Peyer's patch (tissue), 4 donors: ENCODE data around the gene MEGF10. TPM values are rescaled to one million over a fixed set of nuclear protein-coding genes. Genes with fewer than 3 reads are reported as not detected.

ENCODE experiments used
- DNase-seq, 3 donors: peaks; one replicate each; pipeline ENCODE4 v3.0.0-alpha.2; 2017 to 2019
- H3K27ac ChIP-seq, 4 donors: fragments of 200-600 bp; sonication (generic); one replicate each; pipeline ENCODE4 v1.5.1; 2016 to 2019
- H3K27me3 ChIP-seq, 2 donors: fragments of 200-600 bp; sonication (generic); one replicate each; pipeline ENCODE4 v1.5.1; 2019
- H3K36me3 ChIP-seq, 3 donors: fragments of 200-600 bp; sonication (generic); one replicate each; pipeline ENCODE4 v1.5.1; 2016 to 2019
- H3K4me1 ChIP-seq, 4 donors: fragments of 200-600 bp; sonication (generic); one replicate each; pipeline ENCODE4 v1.5.1; 2016 to 2019
- H3K4me3 ChIP-seq, 4 donors: fragments of 200-600 bp; sonication (generic); 1 replicate in 3 of 4; 2 replicates in 1 of 4; pipeline ENCODE4 v1.5.1; 2016 to 2019; ENCODE audit warnings: mild to moderate bottlenecking in 1 of 4
- H3K9me3 ChIP-seq, 4 donors: fragments of 200-600 bp; sonication (generic); one replicate each; pipeline ENCODE4 v1.5.1; 2016 to 2019; ENCODE audit warnings: mild to moderate bottlenecking in 1 of 4
- POLR2A ChIP-seq, 2 donors: fragments of 450-650 bp; IDR thresholded peaks; one replicate each; pipeline ENCODE4 v1.5.1; 2017; ENCODE audit warnings: antibody characterized with exemption in 2 of 2, mild to moderate bottlenecking in 2 of 2, moderate library complexity in 2 of 2
- total RNA-seq, 4 donors: library from RNA; depleted of rRNA; stranded (reverse); fragments of >200 nt; gene quantifications; one replicate each; pipeline ENCODE4 v1.1.0, GENCODE V29; 2016
- TF ChIP-seq, protein P1 (sequence below), 6 experiments: fragments of 450-650 bp in 4 of 6; fragments of 200-600 bp in 2 of 6; sonication (generic) in 1 of 6; IDR thresholded peaks; one replicate each; pipeline ENCODE4 v1.5.1; 2017 to 2019; ENCODE audit warnings: antibody characterized with exemption in 6 of 6, mild to moderate bottlenecking in 3 of 6, moderate library complexity in 1 of 6

MEGF10 gene
- total RNA-seq, 4 donors from 2014 or later, result 0.13 to 2.5 (median 0.19) TPM; not detected in 1

DNA sequence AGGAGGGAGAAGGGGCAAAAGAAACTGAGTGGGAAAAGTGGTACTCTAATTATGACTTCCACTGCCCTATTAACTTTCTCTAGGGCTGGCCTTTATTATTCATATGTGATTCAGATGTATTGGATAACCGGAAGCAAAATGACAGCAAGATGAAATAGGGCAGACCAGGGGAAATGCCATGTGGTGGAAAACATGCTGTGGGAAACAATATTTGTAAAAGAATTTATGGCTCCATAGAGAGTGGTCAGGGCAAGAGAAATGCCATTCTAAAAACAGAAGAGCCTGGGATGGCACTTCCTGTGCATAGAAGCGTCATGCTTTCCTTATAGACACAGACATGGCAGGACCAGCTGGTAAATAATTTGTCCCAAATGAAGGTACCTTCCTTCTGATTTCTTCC is 67.7 kb downstream of the MEGF10 start:
- H3K27me3 ChIP-seq, result no peaks in the 10 kb centered on the region
- H3K4me3 ChIP-seq, result no peak overlapping the region
- no peaks in the 10 kb centered on the region for H3K9me3 ChIP-seq
- no peaks in the 10 kb centered on the region for H3K36me3 ChIP-seq
- TF ChIP-seq, protein P1, sequence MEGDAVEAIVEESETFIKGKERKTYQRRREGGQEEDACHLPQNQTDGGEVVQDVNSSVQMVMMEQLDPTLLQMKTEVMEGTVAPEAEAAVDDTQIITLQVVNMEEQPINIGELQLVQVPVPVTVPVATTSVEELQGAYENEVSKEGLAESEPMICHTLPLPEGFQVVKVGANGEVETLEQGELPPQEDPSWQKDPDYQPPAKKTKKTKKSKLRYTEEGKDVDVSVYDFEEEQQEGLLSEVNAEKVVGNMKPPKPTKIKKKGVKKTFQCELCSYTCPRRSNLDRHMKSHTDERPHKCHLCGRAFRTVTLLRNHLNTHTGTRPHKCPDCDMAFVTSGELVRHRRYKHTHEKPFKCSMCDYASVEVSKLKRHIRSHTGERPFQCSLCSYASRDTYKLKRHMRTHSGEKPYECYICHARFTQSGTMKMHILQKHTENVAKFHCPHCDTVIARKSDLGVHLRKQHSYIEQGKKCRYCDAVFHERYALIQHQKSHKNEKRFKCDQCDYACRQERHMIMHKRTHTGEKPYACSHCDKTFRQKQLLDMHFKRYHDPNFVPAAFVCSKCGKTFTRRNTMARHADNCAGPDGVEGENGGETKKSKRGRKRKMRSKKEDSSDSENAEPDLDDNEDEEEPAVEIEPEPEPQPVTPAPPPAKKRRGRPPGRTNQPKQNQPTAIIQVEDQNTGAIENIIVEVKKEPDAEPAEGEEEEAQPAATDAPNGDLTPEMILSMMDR (IDR thresholded peaks at IDR 0.05), result no peak
- no peak for TF ChIP-seq POLR2A (IDR thresholded peaks at IDR 0.05)
- no peak for DNase-seq
- H3K27ac ChIP-seq, result no peak overlapping the region
- peaks cover 0 to 2% (median 0%) of the 10 kb centered on the region in 4 donors for H3K4me1 ChIP-seq

DNA sequence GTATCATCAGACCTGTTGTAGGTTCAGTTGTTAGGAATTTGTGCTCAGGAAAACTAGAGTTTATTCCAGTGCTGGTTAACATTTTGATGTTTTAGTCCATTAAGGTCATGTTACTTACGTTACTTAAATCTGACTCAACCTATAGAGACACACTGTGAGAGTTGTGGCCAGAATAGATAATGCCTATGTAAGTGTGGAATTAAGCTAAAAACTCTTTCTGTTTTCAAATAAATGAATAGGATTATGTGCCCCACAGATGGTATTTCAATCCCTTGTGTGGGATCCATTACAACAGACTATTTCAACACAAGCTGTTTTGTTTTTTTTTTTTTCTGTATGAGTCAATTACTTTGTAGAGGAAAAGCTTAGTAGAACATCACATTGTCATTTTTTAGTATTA is 68.1 kb downstream of the MEGF10 start:
- Histone ChIP-seq H3K9me3 (no peaks in the 10 kb centered on the region), H3K36me3 (no peaks in the 10 kb centered on the region), H3K27me3 (no peaks in the 10 kb centered on the region), H3K4me1 (peaks cover 0 to 5% (median 0%) of the 10 kb centered on the region in 4 donors), H3K4me3 (no peak overlapping the region), H3K27ac (no peak overlapping the region)
- TF ChIP-seq, protein P1 (IDR thresholded peaks at IDR 0.05), result no peak
- TF ChIP-seq POLR2A (IDR thresholded peaks at IDR 0.05), result no peak
- DNase-seq, result no peak

DNA sequence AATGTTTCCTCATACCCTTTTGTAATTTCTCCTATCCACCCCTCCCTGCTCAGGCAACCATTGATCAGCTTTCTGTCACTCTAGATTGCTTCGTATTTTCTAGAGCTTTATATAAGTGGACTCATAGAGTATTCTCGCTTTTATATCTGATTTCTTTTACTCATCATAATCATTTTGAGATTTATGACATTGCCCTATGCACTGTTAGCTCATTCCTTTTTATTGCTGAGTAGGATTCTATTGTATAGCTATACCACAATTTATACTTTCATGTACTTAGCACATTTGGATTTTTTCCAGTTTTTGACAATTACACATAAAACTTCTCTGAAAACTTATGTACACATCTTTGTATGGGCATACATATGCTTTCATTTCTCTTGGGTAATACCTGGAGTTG is 68.9 kb downstream of the MEGF10 start:
- H3K4me1 ChIP-seq, result peaks cover 0 to 7% (median 0%) of the 10 kb centered on the region in 4 donors
- H3K9me3 ChIP-seq, result no peaks in the 10 kb centered on the region
- H3K27me3 ChIP-seq, result no peaks in the 10 kb centered on the region
- no peak overlapping the region for H3K27ac ChIP-seq
- TF ChIP-seq POLR2A (IDR thresholded peaks at IDR 0.05), result no peak
- TF ChIP-seq, protein P1 (IDR thresholded peaks at IDR 0.05), result no peak
- H3K4me3 ChIP-seq, result no peak overlapping the region
- DNase-seq, result no peak
- H3K36me3 ChIP-seq, result no peaks in the 10 kb centered on the region

DNA sequence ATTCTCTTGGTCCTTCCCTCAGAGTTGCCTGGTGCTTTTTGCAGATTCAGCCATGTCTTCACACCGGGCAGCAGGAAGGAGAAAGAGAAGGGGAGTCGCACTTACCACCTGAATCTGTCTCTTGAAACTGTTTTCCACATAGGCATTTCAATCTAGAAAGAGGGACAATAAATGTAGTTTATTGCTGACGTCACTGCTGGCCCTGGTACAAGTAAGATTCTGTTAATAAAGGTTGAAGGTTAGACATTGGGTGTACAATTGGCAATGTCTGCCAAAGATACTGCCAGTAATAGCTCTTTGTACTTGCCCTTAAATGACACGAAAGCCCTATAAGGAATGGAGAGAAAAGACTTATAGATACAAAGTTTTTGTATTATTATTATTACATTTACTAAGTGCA is 72.8 kb downstream of the MEGF10 start:
- H3K9me3 ChIP-seq, result no peaks in the 10 kb centered on the region
- H3K36me3 ChIP-seq, result no peaks in the 10 kb centered on the region
- no peak overlapping the region for H3K4me3 ChIP-seq
- no peak overlapping the region for H3K27ac ChIP-seq
- peak in 1 of 3 donors; percentile 47 for DNase-seq
- no peaks in the 10 kb centered on the region for H3K27me3 ChIP-seq
- peaks cover 0 to 14% (median 0%) of the 10 kb centered on the region in 4 donors for H3K4me1 ChIP-seq
- TF ChIP-seq, protein P1 (IDR thresholded peaks at IDR 0.05), result no peak
- TF ChIP-seq POLR2A (IDR thresholded peaks at IDR 0.05), result no peak

DNA sequence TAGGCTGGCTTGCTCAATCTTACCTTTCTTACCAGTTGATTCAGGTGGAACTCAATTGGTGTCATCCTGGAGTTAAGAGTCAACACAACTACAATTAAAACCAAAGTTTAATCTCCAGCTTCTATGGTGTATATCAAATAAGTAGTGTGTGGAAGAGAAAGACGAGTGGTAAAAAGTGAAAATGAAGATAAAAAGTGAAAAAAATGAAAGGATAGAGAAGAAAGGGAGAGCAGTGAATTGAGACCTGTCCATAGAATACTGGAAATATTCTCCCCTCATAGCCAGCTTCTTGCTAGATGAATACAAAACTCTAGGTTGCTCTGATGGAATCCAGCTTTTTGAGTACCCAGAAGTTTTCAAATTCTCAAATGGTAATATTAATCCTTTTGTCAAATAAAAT is 76.4 kb downstream of the MEGF10 start:
- no peak for DNase-seq
- TF ChIP-seq, protein P1 (IDR thresholded peaks at IDR 0.05), result no peak
- TF ChIP-seq POLR2A (IDR thresholded peaks at IDR 0.05), result no peak
- H3K9me3 ChIP-seq, result no peaks in the 10 kb centered on the region
- no peaks in the 10 kb centered on the region for H3K27me3 ChIP-seq
- H3K27ac ChIP-seq, result no peak overlapping the region
- no peaks in the 10 kb centered on the region for H3K36me3 ChIP-seq
- H3K4me3 ChIP-seq, result no peak overlapping the region
- peaks cover 0 to 14% (median 0%) of the 10 kb centered on the region in 4 donors for H3K4me1 ChIP-seq

DNA sequence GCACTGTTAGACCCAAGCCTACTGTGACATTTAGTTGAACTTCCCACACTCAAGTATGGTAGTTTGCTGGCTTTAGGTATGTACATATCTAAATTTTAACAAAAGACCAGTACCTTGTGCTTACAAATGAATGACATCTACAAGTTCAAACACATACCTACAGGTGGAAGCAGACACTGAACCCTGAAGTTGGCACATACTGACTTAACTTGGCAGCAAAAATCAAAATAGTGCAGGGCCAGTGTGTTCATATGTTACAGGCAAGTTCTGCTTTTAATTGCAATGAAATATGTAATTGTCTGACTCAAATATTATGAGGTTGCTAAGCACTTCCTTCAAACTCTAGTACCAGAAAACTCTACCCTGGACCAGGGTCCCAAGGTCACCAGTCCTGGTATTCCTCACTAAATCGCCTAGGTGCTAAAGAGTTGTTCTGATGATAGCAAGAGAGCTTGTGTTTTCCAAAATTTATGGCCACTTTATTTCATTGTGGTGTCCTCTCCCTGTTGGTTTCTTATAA is 77.4 kb downstream of the MEGF10 start:
- Histone ChIP-seq H3K36me3 (no peaks in the 10 kb centered on the region), H3K4me3 (no peak overlapping the region), H3K4me1 (peaks cover 0 to 14% (median 0%) of the 10 kb centered on the region in 4 donors), H3K9me3 (no peaks in the 10 kb centered on the region), H3K27ac (no peak overlapping the region), H3K27me3 (no peaks in the 10 kb centered on the region)
- TF ChIP-seq POLR2A (IDR thresholded peaks at IDR 0.05), result no peak
- TF ChIP-seq, protein P1 (IDR thresholded peaks at IDR 0.05), result no peak
- DNase-seq, result no peak
